IMR-90 (cell line): ENCODE data around the gene ELL2. TPM values are rescaled to one million over a fixed set of nuclear protein-coding genes. Genes with fewer than 3 reads are reported as not detected.

ENCODE experiments used
- ATAC-seq: fragments of 200-7000 bp; cut with Tn5 transposase; 2 replicates; pipeline ENCODE4 v1.9.1; 2020; ENCODE audit warnings: low read depth, mild to moderate bottlenecking, moderate library complexity
- BruUV-seq: library from RNA; stranded (reverse); fragments of 400-500 nt; replicated peaks from 2 replicates; lab custom pipeline; 2021; lab: Mats Ljungman, UMichigan
- CTCF ChIA-PET: fragments of 300-600 bp; formaldehyde crosslinking; extraction: SDS; loops from one replicate; lab custom pipeline; 2021; ENCODE audit warnings: antibody characterized with exemption; lab: Yijun Ruan, JAX
- POLR2A ChIA-PET: fragments of 300-600 bp; sonication (Branson Sonifier 250); formaldehyde crosslinking; loops from one replicate; lab custom pipeline; 2022; ENCODE audit warnings: antibody characterized with exemption; ENCODE audit not compliant: unreplicated experiment; lab: Charles Lee
- DNase-seq: peaks from one replicate; pipeline ENCODE4 v3.0.0; 2013
- H2AFZ ChIP-seq: replicated peaks from 2 replicates; pipeline ENCODE3; 2013; ENCODE audit warnings: low read length, mild to moderate bottlenecking; ENCODE audit not compliant: poor library complexity
- H2AK5ac ChIP-seq: 2 replicates; pipeline ENCODE4 v1.6.1; 2013; ENCODE audit warnings: low read depth, low read length, inconsistent platforms
- H2AK9ac ChIP-seq: replicated peaks from 2 replicates; pipeline ENCODE3; 2013; ENCODE audit warnings: mild to moderate bottlenecking, low read depth, low read length, moderate library complexity; ENCODE audit not compliant: poor library complexity
- H2BK120ac ChIP-seq: 2 replicates; pipeline ENCODE4 v1.6.1; 2013; ENCODE audit warnings: low read depth, low read length, inconsistent platforms
- H2BK15ac ChIP-seq: 3 replicates; pipeline ENCODE4 v1.6.1; 2013; ENCODE audit warnings: low read depth, low read length, inconsistent platforms
- H2BK20ac ChIP-seq: 2 replicates; pipeline ENCODE4 v1.6.1; 2013; ENCODE audit warnings: low read depth, mild to moderate bottlenecking, inconsistent platforms, low read length, moderate library complexity
- H2BK5ac ChIP-seq: 2 replicates; pipeline ENCODE4 v1.6.1; 2013; ENCODE audit warnings: mild to moderate bottlenecking, low read depth, low read length, inconsistent platforms; ENCODE audit not compliant: poor library complexity, severe bottlenecking
- H3K14ac ChIP-seq: replicated peaks from 2 replicates; pipeline ENCODE4 v1.6.1; 2013; ENCODE audit warnings: low read depth, low read length, inconsistent platforms
- H3K18ac ChIP-seq: 2 replicates; pipeline ENCODE4 v1.6.1; 2013; ENCODE audit warnings: low read depth, low read length, control low read depth
- H3K23ac ChIP-seq: 2 replicates; pipeline ENCODE4 v1.6.1; 2013; ENCODE audit warnings: low read depth, low read length, inconsistent platforms
- H3K27ac ChIP-seq: 2 replicates; pipeline ENCODE4 v1.5.1; 2013; ENCODE audit warnings: mild to moderate bottlenecking, control low read depth, low read length; ENCODE audit not compliant: insufficient read depth
- H3K27me3 ChIP-seq: 2 replicates; pipeline ENCODE4 v1.6.1; 2013; ENCODE audit warnings: low read length; ENCODE audit not compliant: control insufficient read depth, insufficient read depth
- H3K36me3 ChIP-seq: 2 replicates; pipeline ENCODE4 v1.6.1; 2013; ENCODE audit warnings: low read length, mixed read lengths; ENCODE audit not compliant: control insufficient read depth, insufficient read depth
- H3K4ac ChIP-seq: 2 replicates; pipeline ENCODE4 v1.6.1; 2013; ENCODE audit warnings: low read depth, low read length, inconsistent platforms
- H3K4me1 ChIP-seq: 2 replicates; pipeline ENCODE4 v1.6.1; 2013; ENCODE audit warnings: low read length, mixed read lengths; ENCODE audit not compliant: control insufficient read depth, insufficient read depth
- H3K4me2 ChIP-seq: 2 replicates; pipeline ENCODE4 v1.6.1; 2013; ENCODE audit warnings: low read depth, mild to moderate bottlenecking, control low read depth, low read length, moderate library complexity
- H3K4me3 ChIP-seq: 2 replicates; pipeline ENCODE4 v1.5.1; 2013; ENCODE audit warnings: low read depth, mild to moderate bottlenecking, control low read depth, low read length, moderate library complexity; ENCODE audit not compliant: insufficient read depth
- H3K56ac ChIP-seq: 2 replicates; pipeline ENCODE4 v1.6.1; 2013; ENCODE audit warnings: low read length, inconsistent platforms; ENCODE audit not compliant: insufficient read depth; ENCODE audit errors: extremely low read depth
- H3K79me1 ChIP-seq, 2 experiments: 2 replicates each; pipeline ENCODE4 v1.6.1; 2013; ENCODE audit warnings: low read length in 2 of 2, inconsistent platforms in 1 of 2, low read depth in 1 of 2
- H3K9ac ChIP-seq: 2 replicates; pipeline ENCODE4 v1.6.1; 2013; ENCODE audit warnings: low read depth, low read length, control low read depth
- H3K9me1 ChIP-seq: 2 replicates; pipeline ENCODE4 v1.6.1; 2013; ENCODE audit warnings: low read length, inconsistent platforms; ENCODE audit not compliant: insufficient read depth
- H3K9me3 ChIP-seq: 2 replicates; pipeline ENCODE4 v1.6.1; 2013; ENCODE audit warnings: low read length; ENCODE audit not compliant: control insufficient read depth, insufficient read depth
- H4K20me1 ChIP-seq: 2 replicates; pipeline ENCODE4 v1.6.1; 2013; ENCODE audit warnings: low read length, inconsistent platforms; ENCODE audit not compliant: insufficient read depth
- H4K5ac ChIP-seq: 2 replicates; pipeline ENCODE4 v1.6.1; 2013; ENCODE audit warnings: mild to moderate bottlenecking, low read depth, low read length, control low read depth
- H4K8ac ChIP-seq, 2 experiments: 2 replicates each; pipeline ENCODE4 v1.6.1; 2013; ENCODE audit warnings: low read depth in 2 of 2, low read length in 2 of 2, control low read depth in 1 of 2, inconsistent platforms in 1 of 2
- H4K91ac ChIP-seq: 2 replicates; pipeline ENCODE4 v1.6.1; 2013; ENCODE audit warnings: low read depth, low read length, inconsistent platforms; ENCODE audit not compliant: insufficient read depth
- BHLHE40 ChIP-seq: fragments of 150-350 bp; IDR thresholded peaks from 2 replicates; pipeline ENCODE4 v1.6.1; 2016; ENCODE audit warnings: mild to moderate bottlenecking, low read depth, low read length
- CEBPB ChIP-seq: IDR thresholded peaks from 2 replicates; pipeline ENCODE4 v1.6.1; 2012; ENCODE audit warnings: low read depth, low read length, improper control_type of control experiment
- CHD1 ChIP-seq: IDR thresholded peaks from 2 replicates; pipeline ENCODE4 v1.6.1; 2012; ENCODE audit warnings: low read depth, low read length, improper control_type of control experiment
- ELK1 ChIP-seq: fragments of 150-350 bp; IDR thresholded peaks from 2 replicates; pipeline ENCODE4 v1.6.1; 2016; ENCODE audit warnings: low read depth, mild to moderate bottlenecking, low read length, moderate library complexity, borderline replicate concordance
- FOS ChIP-seq: fragments of 150-350 bp; IDR thresholded peaks from 2 replicates; pipeline ENCODE4 v1.6.1; 2016; ENCODE audit warnings: low read depth, low read length
- MAFK ChIP-seq: IDR thresholded peaks from 2 replicates; pipeline ENCODE4 v1.6.1; 2012; ENCODE audit warnings: low read depth, low read length, improper control_type of control experiment
- MAZ ChIP-seq: IDR thresholded peaks from 2 replicates; pipeline ENCODE4 v1.6.1; 2012; ENCODE audit warnings: low read depth, mild to moderate bottlenecking, low read length, improper control_type of control experiment, moderate library complexity, borderline replicate concordance
- MXI1 ChIP-seq: IDR thresholded peaks from 2 replicates; pipeline ENCODE4 v1.6.1; 2012; ENCODE audit warnings: low read depth, mild to moderate bottlenecking, low read length, moderate library complexity, borderline replicate concordance
- NFE2L2 ChIP-seq: fragments of 150-350 bp; IDR thresholded peaks from 2 replicates; pipeline ENCODE4 v1.6.1; 2016; ENCODE audit warnings: low read depth, mild to moderate bottlenecking, low read length
- POLR2A ChIP-seq: IDR thresholded peaks from 2 replicates; pipeline ENCODE4 v1.6.1; 2012; ENCODE audit warnings: mild to moderate bottlenecking, low read depth, low read length
- RAD21 ChIP-seq: IDR thresholded peaks from 2 replicates; pipeline ENCODE4 v1.6.1; 2012; ENCODE audit warnings: low read length, improper control_type of control experiment
- RCOR1 ChIP-seq: IDR thresholded peaks from 2 replicates; pipeline ENCODE4 v1.6.1; 2012; ENCODE audit warnings: mild to moderate bottlenecking, low read length, improper control_type of control experiment; ENCODE audit not compliant: insufficient replicate concordance
- RFX5 ChIP-seq: IDR thresholded peaks from 2 replicates; pipeline ENCODE4 v1.8.0; 2012; ENCODE audit warnings: low read depth, mild to moderate bottlenecking, low read length, moderate library complexity
- SMC3 ChIP-seq: fragments of 150-350 bp; IDR thresholded peaks from 2 replicates; pipeline ENCODE4 v1.6.1; 2016; ENCODE audit warnings: low read depth, mild to moderate bottlenecking, antibody characterized with exemption, low read length, moderate library complexity
- USF2 ChIP-seq: fragments of 150-350 bp; IDR thresholded peaks from 2 replicates; pipeline ENCODE4 v1.6.1; 2017; ENCODE audit warnings: mild to moderate bottlenecking, antibody characterized with exemption, low read length, low read depth
- WGBS, 2 experiments: methylation state at CpG; one replicate each; pipeline versions ENCODE4 v1.1.5 to v1.1.7; 2013; ENCODE audit warnings: missing lambda C conversion rate in 2 of 2; ENCODE audit not compliant: insufficient read length in 1 of 2; ENCODE audit errors: extremely low coverage in 2 of 2; 5-methylcytosine and 5-hydroxymethylcytosine counted together
- dilution Hi-C: fragments of 300-500 bp; cut with HindIII; formaldehyde crosslinking; loops from one replicate; pipeline ENCODE4 v1.14.3; 2018; ENCODE audit warnings: low sequenced_read_pairs; ENCODE audit not compliant: unreplicated experiment
- in situ Hi-C: fragments of 300-500 bp; cut with MboI; formaldehyde crosslinking; loops from 3 replicates; pipeline ENCODE4 v1.14.3; 2019; ENCODE audit warnings: low sequenced_read_pairs, inconsistent platforms, mixed read lengths
- intact Hi-C: fragments of 100-400 bp; cut with micrococcal nuclease; formaldehyde crosslinking; loops from 2 replicates; pipeline ENCODE4 v1.10.0; 2022
- polyA plus RNA-seq, 3 experiments: library from polyadenylated mRNA; depleted of rRNA; stranded (reverse); fragments of >200 nt; gene quantifications; 2 replicates each; pipeline ENCODE4 v1.2.3, GENCODE V29; 2012; ENCODE audit warnings: low replicate concordance in 1 of 3
- total RNA-seq: library from RNA; depleted of rRNA; stranded (reverse); fragments of >200 nt; gene quantifications from 2 replicates; pipeline ENCODE4 v1.2.3, GENCODE V29; 2012
- TF ChIP-seq, protein P1 (sequence below): conservative IDR thresholded peaks from 2 replicates; pipeline ENCODE4 v1.5.1; 2012; ENCODE audit warnings: mild to moderate bottlenecking, low read depth, low read length, improper control_type of control experiment

The ELL2 gene
- total and polyA plus RNA-seq, 2 of the 4 experiments (the other 2 are of a cell fraction): 61.4 to 92.5 TPM

DNA sequence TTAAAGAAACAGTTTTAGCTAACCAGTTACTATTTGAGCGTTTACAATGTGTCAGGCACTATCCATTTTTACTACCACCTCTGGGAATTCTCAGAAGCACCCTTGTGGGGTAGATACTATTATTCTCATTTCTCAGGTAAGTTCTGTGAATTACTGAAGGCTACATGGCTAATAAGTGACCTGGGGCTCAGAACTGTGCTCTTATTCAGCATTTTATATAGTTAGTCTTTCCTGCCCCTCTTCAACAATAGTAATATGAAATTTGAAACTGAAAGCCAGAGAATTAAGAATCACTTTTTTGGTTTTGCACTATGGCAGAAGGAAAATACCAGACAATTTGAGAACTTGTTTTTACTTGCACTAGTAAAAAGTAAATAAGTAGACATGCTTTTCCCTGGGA lies 11.8 kb downstream of the ELL2 start:
- Histone ChIP-seq H3K79me1 (peaks cover 0 to 46% of the 10 kb centered on the region in 2 experiments; a peak in 2 of 4 replicates), H2BK120ac (no peak overlapping the region), H3K4ac (no peak overlapping the region), H2BK15ac (no peak overlapping the region), H3K56ac (no peak overlapping the region), H2BK20ac (no peak overlapping the region), H3K23ac (peak overlapping the region; percentile 10; the same call in 1 of the 2 replicates), H3K14ac (no peak overlapping the region), H3K9me1 (peaks cover 9% of the 10 kb centered on the region), H3K4me3 (no peak overlapping the region), H4K8ac (no peak overlapping the region), H3K9me3 (no peaks in the 10 kb centered on the region), H3K4me1 (peaks cover 21% of the 10 kb centered on the region), H2AFZ (no peak overlapping the region), H3K9ac (no peak overlapping the region), H2BK5ac (peak overlapping the region; percentile 74), H2AK5ac (no peak overlapping the region), H3K4me2 (peak overlapping the region; percentile 63), H2AK9ac (no peak overlapping the region), H4K20me1 (peaks cover 91% of the 10 kb centered on the region), H4K5ac (no peak overlapping the region), H4K91ac (no peak overlapping the region), H3K18ac (no peak overlapping the region), H3K27ac (no peak overlapping the region), H3K27me3 (no peaks in the 10 kb centered on the region), H3K36me3 (peaks cover 16% of the 10 kb centered on the region)
- BruUV-seq: no TSS peak
- no peak for DNase-seq
- WGBS, 2 experiments: no CpG with 5 or more reads among the region's 1 CpG
- in situ Hi-C loops (loop anchor here (5.0 kb wide), 1 partner anchor 93 kb away; no protein-coding TSS in a partner anchor), dilution Hi-C loops (no loop called here), intact Hi-C loops (loop anchor here (10.0 kb wide), 1 partner anchor 715 kb away; the partner anchor contains the start of gene CAST)
- ATAC-seq: no peak
- ChIA-PET POLR2A (no interaction called here), CTCF (interaction anchor here (0.7 to 1.6 kb wide), 2 partner anchors 10 to 138 kb away, joined by 3 read pairs; no protein-coding TSS in a partner anchor)
- no peak for TF ChIP-seq NFE2L2
- TF ChIP-seq MXI1: no peak
- no peak for TF ChIP-seq CEBPB
- no peak for TF ChIP-seq RCOR1
- TF ChIP-seq SMC3: no peak
- TF ChIP-seq USF2: no peak
- TF ChIP-seq, protein P1, sequence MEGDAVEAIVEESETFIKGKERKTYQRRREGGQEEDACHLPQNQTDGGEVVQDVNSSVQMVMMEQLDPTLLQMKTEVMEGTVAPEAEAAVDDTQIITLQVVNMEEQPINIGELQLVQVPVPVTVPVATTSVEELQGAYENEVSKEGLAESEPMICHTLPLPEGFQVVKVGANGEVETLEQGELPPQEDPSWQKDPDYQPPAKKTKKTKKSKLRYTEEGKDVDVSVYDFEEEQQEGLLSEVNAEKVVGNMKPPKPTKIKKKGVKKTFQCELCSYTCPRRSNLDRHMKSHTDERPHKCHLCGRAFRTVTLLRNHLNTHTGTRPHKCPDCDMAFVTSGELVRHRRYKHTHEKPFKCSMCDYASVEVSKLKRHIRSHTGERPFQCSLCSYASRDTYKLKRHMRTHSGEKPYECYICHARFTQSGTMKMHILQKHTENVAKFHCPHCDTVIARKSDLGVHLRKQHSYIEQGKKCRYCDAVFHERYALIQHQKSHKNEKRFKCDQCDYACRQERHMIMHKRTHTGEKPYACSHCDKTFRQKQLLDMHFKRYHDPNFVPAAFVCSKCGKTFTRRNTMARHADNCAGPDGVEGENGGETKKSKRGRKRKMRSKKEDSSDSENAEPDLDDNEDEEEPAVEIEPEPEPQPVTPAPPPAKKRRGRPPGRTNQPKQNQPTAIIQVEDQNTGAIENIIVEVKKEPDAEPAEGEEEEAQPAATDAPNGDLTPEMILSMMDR: no peak
- TF ChIP-seq FOS: no peak
- TF ChIP-seq RFX5: no peak
- no peak for TF ChIP-seq BHLHE40
- TF ChIP-seq RAD21: no peak
- TF ChIP-seq POLR2A: no peak
- TF ChIP-seq ELK1: no peak
- TF ChIP-seq MAFK: no peak
- TF ChIP-seq MAZ: no peak
- no peak for TF ChIP-seq CHD1
